ENCODE data around the gene AURKA.

Gene AURKA

GRCh38 chr20:56433221-56433879, 41.3 kb upstream of the AURKA start:
- ChIA-PET CTCF (interaction anchor here (1.0 kb wide), 1 partner anchor 370 kb away, joined by 4 read pairs; no protein-coding TSS in a partner anchor), POLR2A (ENCODE audit: low non-redundant PET) (no interaction called here)
- TF ChIP-seq, protein P1, sequence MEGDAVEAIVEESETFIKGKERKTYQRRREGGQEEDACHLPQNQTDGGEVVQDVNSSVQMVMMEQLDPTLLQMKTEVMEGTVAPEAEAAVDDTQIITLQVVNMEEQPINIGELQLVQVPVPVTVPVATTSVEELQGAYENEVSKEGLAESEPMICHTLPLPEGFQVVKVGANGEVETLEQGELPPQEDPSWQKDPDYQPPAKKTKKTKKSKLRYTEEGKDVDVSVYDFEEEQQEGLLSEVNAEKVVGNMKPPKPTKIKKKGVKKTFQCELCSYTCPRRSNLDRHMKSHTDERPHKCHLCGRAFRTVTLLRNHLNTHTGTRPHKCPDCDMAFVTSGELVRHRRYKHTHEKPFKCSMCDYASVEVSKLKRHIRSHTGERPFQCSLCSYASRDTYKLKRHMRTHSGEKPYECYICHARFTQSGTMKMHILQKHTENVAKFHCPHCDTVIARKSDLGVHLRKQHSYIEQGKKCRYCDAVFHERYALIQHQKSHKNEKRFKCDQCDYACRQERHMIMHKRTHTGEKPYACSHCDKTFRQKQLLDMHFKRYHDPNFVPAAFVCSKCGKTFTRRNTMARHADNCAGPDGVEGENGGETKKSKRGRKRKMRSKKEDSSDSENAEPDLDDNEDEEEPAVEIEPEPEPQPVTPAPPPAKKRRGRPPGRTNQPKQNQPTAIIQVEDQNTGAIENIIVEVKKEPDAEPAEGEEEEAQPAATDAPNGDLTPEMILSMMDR (conservative IDR thresholded peaks at IDR 0.05; ENCODE audit: low read depth) = no peak
- H3K27ac ChIP-seq = no peak overlapping the region
- no peak for DNase-seq (ENCODE audit: low spot score)

DNA sequence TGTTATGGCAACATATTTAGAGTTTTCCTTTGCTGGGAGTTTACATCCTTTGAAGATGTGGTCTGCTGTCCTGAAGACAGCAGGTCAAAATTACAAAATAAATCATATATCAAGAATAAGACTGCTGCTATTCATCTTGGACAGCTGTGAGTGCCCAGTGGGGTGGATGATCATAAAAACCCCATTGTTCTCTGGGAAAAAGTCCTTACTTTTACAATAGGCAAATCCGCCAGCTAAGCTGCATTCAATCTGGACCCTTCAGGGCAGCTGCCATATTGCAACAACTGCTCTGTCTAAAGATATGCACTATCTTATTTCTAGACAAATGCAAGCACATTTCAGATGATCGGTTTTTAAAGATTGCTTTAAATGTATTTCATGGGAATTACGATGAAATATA, 39.5 kb upstream of the AURKA start:
- no peak for DNase-seq (ENCODE audit: low spot score)
- H3K27ac ChIP-seq = no peak overlapping the region
- POLR2A ChIA-PET (ENCODE audit: low non-redundant PET) = no interaction called here
- CTCF ChIA-PET = no interaction called here
- TF ChIP-seq, protein P1 (conservative IDR thresholded peaks at IDR 0.05; ENCODE audit: low read depth) = no peak

DNA sequence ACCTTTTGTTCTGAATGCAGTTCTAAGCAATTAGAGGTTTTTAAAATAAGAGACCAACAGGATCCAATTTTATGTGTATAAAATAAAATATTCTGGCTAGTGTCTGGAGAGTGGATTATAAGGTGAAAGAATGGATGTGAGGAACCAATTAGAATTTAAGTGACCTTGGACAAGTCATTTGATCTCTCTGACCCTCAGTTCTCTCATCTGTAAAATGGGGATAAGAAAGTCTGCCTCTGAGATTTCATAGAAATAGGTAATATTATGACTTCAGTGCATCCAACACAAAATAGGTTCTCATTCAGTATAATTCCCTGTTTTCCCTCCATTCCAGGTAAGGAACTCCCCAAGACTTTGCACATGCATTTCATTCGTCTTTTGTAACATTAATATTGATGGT, 38.9 kb upstream of the AURKA start:
- no peak overlapping the region for H3K27ac ChIP-seq
- ChIA-PET POLR2A (ENCODE audit: low non-redundant PET) (no interaction called here), CTCF (no interaction called here)
- no peak for DNase-seq (ENCODE audit: low spot score)
- TF ChIP-seq, protein P1 (conservative IDR thresholded peaks at IDR 0.05; ENCODE audit: low read depth) = no peak

- POLR2A ChIA-PET (ENCODE audit: low non-redundant PET) = no interaction called here
- CTCF ChIA-PET = interaction anchor here (0.5 kb wide), 1 partner anchor 9 kb away, joined by 3 read pairs; no protein-coding TSS in a partner anchor
- no peak for DNase-seq (ENCODE audit: low spot score)
- TF ChIP-seq, protein P1 (conservative IDR thresholded peaks at IDR 0.05; ENCODE audit: low read depth) = no peak
- H3K27ac ChIP-seq = no peak overlapping the region
These were observed 38.4 kb upstream of the AURKA start for GRCh38 chr20:56430461-56430860.

- DNase-seq (ENCODE audit: low spot score) = no peak
- ChIA-PET CTCF (no interaction called here), POLR2A (ENCODE audit: low non-redundant PET) (no interaction called here)
- H3K27ac ChIP-seq = no peak overlapping the region
- TF ChIP-seq, protein P1 (conservative IDR thresholded peaks at IDR 0.05; ENCODE audit: low read depth) = no peak
These were observed 37.9 kb upstream of the AURKA start for GRCh38 chr20:56429941-56430340.

DNA sequence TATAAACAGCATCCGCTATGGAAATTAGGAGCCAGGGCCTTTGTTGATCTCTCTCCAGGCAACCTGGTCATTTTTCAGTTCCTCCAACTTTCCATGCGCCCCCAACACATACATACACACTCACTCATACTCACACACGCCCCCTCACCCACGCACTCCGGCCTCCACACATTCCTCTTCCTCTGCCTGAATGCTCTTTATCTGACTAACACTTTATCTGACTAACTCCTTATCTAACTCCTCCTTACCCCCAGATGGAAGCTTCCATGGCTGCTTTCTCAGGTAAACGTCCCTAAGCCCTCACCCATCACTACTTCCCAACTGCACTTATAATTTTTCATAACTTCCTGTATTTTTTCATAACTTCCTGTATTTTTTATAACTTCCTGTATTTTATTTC, 37.5 kb upstream of the AURKA start:
- POLR2A ChIA-PET (ENCODE audit: low non-redundant PET) = no interaction called here
- H3K27ac ChIP-seq = no peak overlapping the region
- TF ChIP-seq, protein P1 (conservative IDR thresholded peaks at IDR 0.05; ENCODE audit: low read depth) = no peak
- no peak for DNase-seq (ENCODE audit: low spot score)
- CTCF ChIA-PET = no interaction called here

Data from RWPE1 (cell line).